ENCODE measurements around the gene ACD. TPM values are rescaled to one million over a fixed set of nuclear protein-coding genes. Genes with fewer than 3 reads are reported as not detected.

ACD gene
- total and polyA plus RNA-seq, 4 donors, result 13.2 to 19.7 (median 15.9) TPM

DNA sequence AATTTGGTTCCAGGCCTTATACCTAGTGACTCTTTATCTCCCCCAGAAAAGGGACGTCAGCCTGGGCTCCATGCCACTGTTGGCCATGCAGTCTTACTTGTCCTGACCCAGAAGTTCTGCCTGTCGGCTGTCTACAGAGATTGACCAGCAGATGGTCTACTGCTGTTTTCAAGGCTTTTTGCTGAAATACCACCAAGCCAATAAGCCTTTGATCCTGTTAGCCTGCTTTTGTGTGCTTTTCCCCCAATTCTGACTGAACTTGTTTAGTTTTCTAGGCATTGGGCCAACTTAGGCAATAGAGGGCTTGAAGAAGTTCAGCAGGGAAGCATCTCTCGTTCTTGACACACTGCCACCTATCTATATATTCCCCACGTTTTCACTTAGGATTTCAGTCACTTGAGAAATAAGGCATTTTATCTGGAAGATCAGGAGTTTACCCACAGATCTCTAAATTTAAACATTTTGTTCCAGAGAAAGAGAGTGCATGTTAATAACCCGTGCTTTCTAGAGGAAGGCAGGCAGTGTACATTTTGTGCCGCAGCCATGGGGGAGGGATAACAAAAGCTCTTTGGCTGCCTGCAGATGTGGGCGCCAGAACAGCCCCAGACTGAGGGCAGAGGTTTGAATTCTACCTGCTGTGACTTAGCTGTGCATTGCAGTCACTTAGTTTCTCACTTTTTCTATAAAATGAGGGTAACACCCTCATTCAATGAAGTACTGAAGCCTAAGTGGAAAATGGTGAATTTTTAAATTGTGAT is 27.5 kb downstream of the ACD start:
- Histone ChIP-seq H3K36me3 (ENCODE audit: control insufficient read depth in 4 of 4, insufficient read depth in 4 of 4, low read length in 4 of 4) (peaks cover 17 to 40% (median 36%) of the 10 kb centered on the region in 4 donors), H3K27ac (ENCODE audit: low read depth in 1 of 2, low read length in 1 of 2) (no peak overlapping the region), H3K27me3 (ENCODE audit: control insufficient read depth in 3 of 3, insufficient read depth in 3 of 3, low read length in 2 of 3) (no peaks in the 10 kb centered on the region), H3K4me1 (ENCODE audit: control insufficient read depth in 5 of 5, insufficient read depth in 5 of 5, low read length in 5 of 5) (peaks cover 0 to 12% (median 3%) of the 10 kb centered on the region in 5 donors), H3K9me3 (ENCODE audit: control insufficient read depth in 4 of 4, insufficient read depth in 3 of 4, low read length in 3 of 4) (no peaks in the 10 kb centered on the region), H3K4me3 (no peak overlapping the region), H3K9ac (ENCODE audit: insufficient read depth in 1 of 2, low read length in 2 of 2) (no peak overlapping the region)
- peak; percentile 38 to 84 (median 71) for DNase-seq
- 66 to 75% methylated on average over 7 of the region's 7 CpGs for WGBS, 2 donors
- TF ChIP-seq, protein P1, sequence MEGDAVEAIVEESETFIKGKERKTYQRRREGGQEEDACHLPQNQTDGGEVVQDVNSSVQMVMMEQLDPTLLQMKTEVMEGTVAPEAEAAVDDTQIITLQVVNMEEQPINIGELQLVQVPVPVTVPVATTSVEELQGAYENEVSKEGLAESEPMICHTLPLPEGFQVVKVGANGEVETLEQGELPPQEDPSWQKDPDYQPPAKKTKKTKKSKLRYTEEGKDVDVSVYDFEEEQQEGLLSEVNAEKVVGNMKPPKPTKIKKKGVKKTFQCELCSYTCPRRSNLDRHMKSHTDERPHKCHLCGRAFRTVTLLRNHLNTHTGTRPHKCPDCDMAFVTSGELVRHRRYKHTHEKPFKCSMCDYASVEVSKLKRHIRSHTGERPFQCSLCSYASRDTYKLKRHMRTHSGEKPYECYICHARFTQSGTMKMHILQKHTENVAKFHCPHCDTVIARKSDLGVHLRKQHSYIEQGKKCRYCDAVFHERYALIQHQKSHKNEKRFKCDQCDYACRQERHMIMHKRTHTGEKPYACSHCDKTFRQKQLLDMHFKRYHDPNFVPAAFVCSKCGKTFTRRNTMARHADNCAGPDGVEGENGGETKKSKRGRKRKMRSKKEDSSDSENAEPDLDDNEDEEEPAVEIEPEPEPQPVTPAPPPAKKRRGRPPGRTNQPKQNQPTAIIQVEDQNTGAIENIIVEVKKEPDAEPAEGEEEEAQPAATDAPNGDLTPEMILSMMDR (IDR thresholded peaks at IDR 0.05; ENCODE audit: control extremely low read depth, extremely low read depth), result no peak
- ATAC-seq (ENCODE audit: insufficient read depth, low FRiP score), result no peak

DNA sequence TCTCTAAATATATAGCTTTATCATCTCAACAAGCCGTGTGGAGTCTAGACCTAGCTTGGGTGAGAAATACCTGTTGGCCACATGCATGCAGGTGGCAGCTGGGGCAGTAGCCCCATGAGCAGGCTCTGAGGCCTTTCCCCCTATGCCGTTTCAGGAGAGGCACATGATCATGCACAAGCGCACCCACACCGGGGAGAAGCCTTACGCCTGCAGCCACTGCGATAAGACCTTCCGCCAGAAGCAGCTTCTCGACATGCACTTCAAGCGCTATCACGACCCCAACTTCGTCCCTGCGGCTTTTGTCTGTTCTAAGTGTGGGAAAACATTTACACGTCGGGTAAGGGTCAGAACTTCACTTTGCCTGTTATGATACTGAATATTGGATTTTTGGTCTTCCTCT is 31.8 kb downstream of the ACD start:
- no peak for ATAC-seq (ENCODE audit: insufficient read depth, low FRiP score)
- no peak overlapping the region for H3K4me3 ChIP-seq
- no peaks in the 10 kb centered on the region for H3K9me3 ChIP-seq (ENCODE audit: control insufficient read depth in 4 of 4, insufficient read depth in 3 of 4, low read length in 3 of 4)
- 95% methylated on average over 14 of the region's 14 CpGs for WGBS, 2 donors
- no peak for DNase-seq
- no peak overlapping the region for H3K9ac ChIP-seq (ENCODE audit: insufficient read depth in 1 of 2, low read length in 2 of 2)
- peaks cover 26 to 42% (median 34%) of the 10 kb centered on the region in 4 donors for H3K36me3 ChIP-seq (ENCODE audit: control insufficient read depth in 4 of 4, insufficient read depth in 4 of 4, low read length in 4 of 4)
- TF ChIP-seq, protein P1 (IDR thresholded peaks at IDR 0.05; ENCODE audit: control extremely low read depth, extremely low read depth), result no peak
- no peaks in the 10 kb centered on the region for H3K27me3 ChIP-seq (ENCODE audit: control insufficient read depth in 3 of 3, insufficient read depth in 3 of 3, low read length in 2 of 3)
- H3K4me1 ChIP-seq (ENCODE audit: control insufficient read depth in 5 of 5, insufficient read depth in 5 of 5, low read length in 5 of 5), result peaks cover 0 to 12% (median 3%) of the 10 kb centered on the region in 5 donors
- no peak overlapping the region for H3K27ac ChIP-seq (ENCODE audit: low read depth in 1 of 2, low read length in 1 of 2)

DNA sequence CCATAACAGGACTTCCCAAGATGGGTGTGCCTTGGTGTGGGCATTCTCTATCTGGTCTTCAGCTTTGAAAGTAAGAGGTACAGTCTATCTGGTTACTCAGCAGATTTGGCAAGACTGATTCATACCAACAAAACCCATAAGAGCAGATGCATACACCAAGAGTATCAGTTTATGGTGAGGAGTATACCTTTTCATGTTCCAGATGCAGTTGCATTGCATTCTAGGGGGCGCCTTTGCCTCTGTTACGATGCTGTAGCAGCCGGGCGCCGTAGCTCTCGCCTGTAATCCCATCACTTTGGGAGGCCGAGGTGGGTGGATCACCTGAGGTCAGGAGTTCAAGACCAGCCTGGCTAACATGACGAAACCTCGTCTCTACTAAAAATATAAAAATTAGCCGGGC is 46.3 kb downstream of the ACD start:
- Histone ChIP-seq H3K9ac (ENCODE audit: insufficient read depth in 1 of 2, low read length in 2 of 2) (no peak overlapping the region), H3K9me3 (ENCODE audit: control insufficient read depth in 4 of 4, insufficient read depth in 3 of 4, low read length in 3 of 4) (no peaks in the 10 kb centered on the region), H3K27me3 (ENCODE audit: control insufficient read depth in 3 of 3, insufficient read depth in 3 of 3, low read length in 2 of 3) (no peaks in the 10 kb centered on the region), H3K27ac (ENCODE audit: low read depth in 1 of 2, low read length in 1 of 2) (no peak overlapping the region), H3K4me1 (ENCODE audit: control insufficient read depth in 5 of 5, insufficient read depth in 5 of 5, low read length in 5 of 5) (no peaks in the 10 kb centered on the region), H3K4me3 (no peak overlapping the region), H3K36me3 (ENCODE audit: control insufficient read depth in 4 of 4, insufficient read depth in 4 of 4, low read length in 4 of 4) (peaks cover 21 to 30% (median 24%) of the 10 kb centered on the region in 4 donors)
- ATAC-seq (ENCODE audit: insufficient read depth, low FRiP score) (no peak), DNase-seq (no peak)
- 93 to 96% methylated on average over 10 of the region's 10 CpGs for WGBS, 2 donors
- TF ChIP-seq, protein P1 (IDR thresholded peaks at IDR 0.05; ENCODE audit: control extremely low read depth, extremely low read depth), result no peak
